Neural cell (in vitro differentiated cells): ENCODE data around the gene FGGY. TPM values are rescaled to one million over a fixed set of nuclear protein-coding genes. Genes with fewer than 3 reads are reported as not detected.

Source experiments
- H2AFZ ChIP-seq: fragments of 200-600, 300-800 bp; sonication (generic), shearing (Covaris generic); 2 replicates; pipeline ENCODE4 v1.6.0; 2014; ENCODE audit warnings: low read depth, mild to moderate bottlenecking, antibody characterized with exemption, low read length, moderate library complexity
- H3F3A ChIP-seq: fragments of 200-600 bp; shearing (Covaris generic); 2 replicates; pipeline ENCODE4 v1.6.1; 2016; ENCODE audit warnings: mild to moderate bottlenecking, moderate library complexity, mixed read lengths, antibody characterized with exemption, low read length; ENCODE audit not compliant: insufficient read depth, poor library complexity, severe bottlenecking
- H3K27ac ChIP-seq: fragments of 200-600, 300-800 bp; sonication (generic), shearing (Covaris generic); 2 replicates; pipeline ENCODE4 v1.5.1; 2014; ENCODE audit warnings: mild to moderate bottlenecking, low read length, moderate library complexity
- H3K27me3 ChIP-seq: fragments of 300-800, 200-600 bp; sonication (generic), shearing (Covaris generic); 2 replicates; pipeline ENCODE4 v1.6.0; 2014; ENCODE audit warnings: mild to moderate bottlenecking, low read depth, low read length, moderate library complexity; ENCODE audit not compliant: insufficient read depth
- H3K36me3 ChIP-seq: fragments of 300-800, 200-600 bp; sonication (generic), shearing (Covaris generic); 2 replicates; pipeline ENCODE4 v1.5.1; 2014; ENCODE audit warnings: mild to moderate bottlenecking, antibody characterized with exemption, low read length, moderate library complexity; ENCODE audit not compliant: insufficient read depth
- H3K4me2 ChIP-seq: fragments of 300-800, 200-600 bp; sonication (generic), shearing (Covaris generic); 2 replicates; pipeline ENCODE4 v1.6.0; 2014; ENCODE audit warnings: mild to moderate bottlenecking, low read length
- H3K4me3 ChIP-seq: fragments of 300-800, 200-600 bp; sonication (generic), shearing (Covaris generic); 2 replicates; pipeline ENCODE4 v1.5.1; 2014; ENCODE audit warnings: mild to moderate bottlenecking, low read length, moderate library complexity
- H3K79me2 ChIP-seq: fragments of 200-600 bp; shearing (Covaris generic); replicated peaks from 2 replicates; pipeline ENCODE4 v1.6.0; 2014; ENCODE audit warnings: mild to moderate bottlenecking, low read length, moderate library complexity; ENCODE audit not compliant: insufficient read depth
- H3K9ac ChIP-seq: fragments of 300-800, 200-600 bp; sonication (generic), shearing (Covaris generic); 2 replicates; pipeline ENCODE4 v1.6.1; 2016; ENCODE audit warnings: mild to moderate bottlenecking, low read length, mixed read lengths
- H3K9me2 ChIP-seq: fragments of 200-600 bp; shearing (Covaris generic); 2 replicates; pipeline ENCODE4 v1.6.1; 2016; ENCODE audit warnings: mild to moderate bottlenecking, low read length, mixed read lengths; ENCODE audit not compliant: insufficient read depth
- H3K9me3 ChIP-seq: fragments of 200-600, 300-800 bp; sonication (generic), shearing (Covaris generic); 2 replicates; pipeline ENCODE4 v1.6.1; 2016; ENCODE audit warnings: mild to moderate bottlenecking, mixed run types, low read length, moderate library complexity, mixed read lengths
- H4K20me1 ChIP-seq: fragments of 200-600 bp; shearing (Covaris generic); 2 replicates; pipeline ENCODE4 v1.6.1; 2016; ENCODE audit warnings: mild to moderate bottlenecking, mixed run types; ENCODE audit not compliant: insufficient read depth
- EP300 ChIP-seq: fragments of 450-650 bp; conservative IDR thresholded peaks from 2 replicates; pipeline ENCODE4 v1.6.1; 2014; ENCODE audit warnings: antibody characterized with exemption, mild to moderate bottlenecking, moderate library complexity; ENCODE audit not compliant: poor library complexity, severe bottlenecking
- EZH2 ChIP-seq: fragments of 200-600, 300-800 bp; shearing (Covaris generic), sonication (generic); IDR thresholded peaks from 2 replicates; pipeline ENCODE4 v1.6.1; 2014; ENCODE audit warnings: antibody characterized with exemption, low read length, borderline replicate concordance, mild to moderate bottlenecking; ENCODE audit not compliant: insufficient read depth, poor library complexity, severe bottlenecking
- MXI1 ChIP-seq: fragments of 450-650 bp; conservative IDR thresholded peaks from 2 replicates; pipeline ENCODE4 v1.6.1; 2014; ENCODE audit warnings: antibody characterized with exemption, mild to moderate bottlenecking; ENCODE audit not compliant: poor library complexity, severe bottlenecking
- POLR2AphosphoS5 ChIP-seq: IDR thresholded peaks from 2 replicates; pipeline ENCODE4 v1.6.1; 2012
- RAD21 ChIP-seq: fragments of 450-650 bp; conservative IDR thresholded peaks from 2 replicates; pipeline ENCODE4 v1.6.1; 2014; ENCODE audit warnings: antibody characterized with exemption, mild to moderate bottlenecking, moderate library complexity
- REST ChIP-seq: IDR thresholded peaks from 2 replicates; pipeline ENCODE4 v1.6.1; 2012; ENCODE audit warnings: borderline replicate concordance
- SMC3 ChIP-seq: fragments of 450-650 bp; conservative IDR thresholded peaks from 2 replicates; pipeline ENCODE4 v1.6.1; 2014; ENCODE audit warnings: antibody characterized with exemption, mild to moderate bottlenecking, moderate library complexity; ENCODE audit not compliant: poor library complexity
- TAF1 ChIP-seq: IDR thresholded peaks from 2 replicates; pipeline ENCODE4 v1.6.1; 2012; ENCODE audit warnings: low read depth
- polyA plus RNA-seq: library from polyadenylated mRNA; depleted of rRNA; stranded (reverse); fragments of >200 nt; gene quantifications from 2 replicates; pipeline ENCODE4 v1.2.3, GENCODE V29; 2014
- TF ChIP-seq, protein P1 (sequence below): fragments of 450-650 bp; IDR thresholded peaks from 2 replicates; pipeline ENCODE4 v1.5.1; 2014; ENCODE audit warnings: antibody characterized with exemption, mild to moderate bottlenecking, moderate library complexity; ENCODE audit not compliant: poor library complexity, severe bottlenecking

FGGY gene
- polyA plus RNA-seq, 1 donor from 2014 or later = 7.4 TPM

GRCh38 chr1:59803458-59804038 lies 506.7 kb downstream of the FGGY start:
- Histone ChIP-seq H3K4me3 (no peak overlapping the region), H3K27ac (no peak overlapping the region), H3K9me3 (no peaks in the 10 kb centered on the region), H3K4me2 (no peak overlapping the region), H3K79me2 (no peaks in the 10 kb centered on the region), H3K9ac (no peak overlapping the region), H4K20me1 (no peaks in the 10 kb centered on the region), H3K9me2 (no peaks in the 10 kb centered on the region), H2AFZ (no peak overlapping the region), H3K36me3 (no peaks in the 10 kb centered on the region), H3K27me3 (no peaks in the 10 kb centered on the region), H3F3A (no peaks in the 10 kb centered on the region)
- TF ChIP-seq TAF1 (no peak), MXI1 (no peak)
- TF ChIP-seq, protein P1, sequence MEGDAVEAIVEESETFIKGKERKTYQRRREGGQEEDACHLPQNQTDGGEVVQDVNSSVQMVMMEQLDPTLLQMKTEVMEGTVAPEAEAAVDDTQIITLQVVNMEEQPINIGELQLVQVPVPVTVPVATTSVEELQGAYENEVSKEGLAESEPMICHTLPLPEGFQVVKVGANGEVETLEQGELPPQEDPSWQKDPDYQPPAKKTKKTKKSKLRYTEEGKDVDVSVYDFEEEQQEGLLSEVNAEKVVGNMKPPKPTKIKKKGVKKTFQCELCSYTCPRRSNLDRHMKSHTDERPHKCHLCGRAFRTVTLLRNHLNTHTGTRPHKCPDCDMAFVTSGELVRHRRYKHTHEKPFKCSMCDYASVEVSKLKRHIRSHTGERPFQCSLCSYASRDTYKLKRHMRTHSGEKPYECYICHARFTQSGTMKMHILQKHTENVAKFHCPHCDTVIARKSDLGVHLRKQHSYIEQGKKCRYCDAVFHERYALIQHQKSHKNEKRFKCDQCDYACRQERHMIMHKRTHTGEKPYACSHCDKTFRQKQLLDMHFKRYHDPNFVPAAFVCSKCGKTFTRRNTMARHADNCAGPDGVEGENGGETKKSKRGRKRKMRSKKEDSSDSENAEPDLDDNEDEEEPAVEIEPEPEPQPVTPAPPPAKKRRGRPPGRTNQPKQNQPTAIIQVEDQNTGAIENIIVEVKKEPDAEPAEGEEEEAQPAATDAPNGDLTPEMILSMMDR = no peak

DNA sequence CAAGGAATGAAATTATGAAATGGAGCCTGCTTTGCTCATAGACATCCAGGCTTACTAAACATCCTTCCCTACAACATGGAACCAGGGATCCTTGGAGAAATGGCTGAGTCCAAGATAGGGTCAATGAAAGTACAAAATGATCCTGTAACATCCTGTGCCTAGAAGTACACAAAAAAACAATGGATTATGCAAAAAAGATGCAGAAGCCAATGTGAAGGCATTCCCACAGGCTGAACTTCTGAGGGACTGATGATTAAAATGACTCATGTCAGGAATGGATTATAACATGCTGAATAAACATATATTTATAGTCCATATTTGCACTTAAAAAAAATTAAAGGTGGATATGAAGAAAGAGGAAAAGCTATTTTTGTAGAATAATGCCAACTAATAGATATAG lies 507.4 kb downstream of the FGGY start:
- H3K9me2 ChIP-seq = no peaks in the 10 kb centered on the region
- H3K9me3 ChIP-seq = no peaks in the 10 kb centered on the region
- no peaks in the 10 kb centered on the region for H3F3A ChIP-seq
- H3K9ac ChIP-seq = no peak overlapping the region
- no peaks in the 10 kb centered on the region for H4K20me1 ChIP-seq
- H3K4me2 ChIP-seq = no peak overlapping the region
- no peaks in the 10 kb centered on the region for H3K27me3 ChIP-seq
- no peak overlapping the region for H2AFZ ChIP-seq
- H3K4me3 ChIP-seq = no peak overlapping the region
- no peak overlapping the region for H3K27ac ChIP-seq
- no peaks in the 10 kb centered on the region for H3K36me3 ChIP-seq
- H3K79me2 ChIP-seq = no peaks in the 10 kb centered on the region
- TF ChIP-seq REST (no peak), RAD21 (no peak), TAF1 (no peak), EP300 (no peak), SMC3 (no peak), EZH2 (no peak), MXI1 (no peak), POLR2AphosphoS5 (no peak)
- TF ChIP-seq, protein P1 = no peak
